Effector CD8-positive, alpha-beta T cell (primary cell): ENCODE measurements around the gene DERL2.
"Not testable (repeated sequence)": the region's sequence is repeated elsewhere in the genome, so short reads cannot be mapped to it uniquely, and the experiment has no call there.

ENCODE experiments used
- DNase-seq: peaks from one replicate; lab custom pipeline; 2025; lab: John Stamatoyannopoulos, UW

DERL2 gene

GRCh38 chr17:5437721-5438317 is 48.2 kb downstream of the DERL2 start:
- no peak for DNase-seq

- not testable (repeated sequence) for DNase-seq
Measured at GRCh38 chr17:5435781-5436315, 50.1 kb downstream of the DERL2 start.

GRCh38 chr17:5434984-5435383 is 51.0 kb downstream of the DERL2 start:
- DNase-seq, result no peak

- no peak for DNase-seq
Measured at GRCh38 chr17:5431949-5432556, 53.9 kb downstream of the DERL2 start.

- not testable (repeated sequence) for DNase-seq
Measured at GRCh38 chr17:5431234-5431633, 54.7 kb downstream of the DERL2 start.

GRCh38 chr17:5430413-5430999 is 55.5 kb downstream of the DERL2 start:
- no peak for DNase-seq

GRCh38 chr17:5429191-5429887 is 56.6 kb downstream of the DERL2 start:
- DNase-seq, result no peak

- DNase-seq, result no peak
Measured at GRCh38 chr17:5425826-5426225, 60.2 kb downstream of the DERL2 start.

- DNase-seq, result no peak
Measured at GRCh38 chr17:5424909-5425308, 61.1 kb downstream of the DERL2 start.

- DNase-seq, result no peak
Measured at GRCh38 chr17:5422505-5422904, 63.5 kb downstream of the DERL2 start.
